Mesenchymal stem cell (in vitro differentiated cells and primary cell): Measurements from ENCODE around the gene HSBP1.

Experiments used
- DNase-seq: peaks from one replicate; pipeline ENCODE4 v3.0.0-alpha.2; 2013
- H2AFZ ChIP-seq: one replicate; pipeline ENCODE4 v1.6.1; 2013; ENCODE audit warnings: low read depth, mild to moderate bottlenecking, control low read depth, inconsistent platforms, low read length, moderate library complexity
- H2AK5ac ChIP-seq: 2 replicates; pipeline ENCODE4 v1.6.1; 2013; ENCODE audit warnings: low read length, moderate library complexity, mild to moderate bottlenecking, inconsistent platforms; ENCODE audit not compliant: severe bottlenecking
- H2BK120ac ChIP-seq: one replicate; pipeline ENCODE4 v1.6.1; 2013; ENCODE audit warnings: low read depth, mild to moderate bottlenecking, inconsistent platforms, low read length, moderate library complexity
- H2BK12ac ChIP-seq, 2 experiments: one replicate each; pipeline ENCODE4 v1.6.1; 2013; ENCODE audit warnings: inconsistent platforms in 2 of 2, low read length in 2 of 2, mild to moderate bottlenecking in 2 of 2, moderate library complexity in 2 of 2, control low read depth in 1 of 2
- H2BK15ac ChIP-seq: one replicate; pipeline ENCODE4 v1.6.1; 2013; ENCODE audit warnings: mild to moderate bottlenecking, low read depth, inconsistent platforms; ENCODE audit not compliant: poor library complexity, severe bottlenecking
- H2BK5ac ChIP-seq: 2 replicates; pipeline ENCODE4 v1.6.1; 2013; ENCODE audit warnings: low read depth, mild to moderate bottlenecking, low read length, control low read depth, inconsistent platforms; ENCODE audit not compliant: poor library complexity, severe bottlenecking
- H3K14ac ChIP-seq, 2 experiments: one replicate each; pipeline ENCODE4 v1.6.1; 2013; ENCODE audit warnings: inconsistent platforms in 2 of 2, low read length in 2 of 2, control low read depth in 1 of 2, mild to moderate bottlenecking in 1 of 2, moderate library complexity in 1 of 2
- H3K18ac ChIP-seq, 2 experiments: one replicate each; pipeline ENCODE4 v1.6.1; 2013; ENCODE audit warnings: inconsistent platforms in 2 of 2, low read length in 2 of 2, control low read depth in 1 of 2, low read depth in 1 of 2, mild to moderate bottlenecking in 1 of 2
- H3K23ac ChIP-seq, 2 experiments: one replicate each; pipeline ENCODE4 v1.6.1; 2013; ENCODE audit warnings: inconsistent platforms in 2 of 2, low read length in 2 of 2, mild to moderate bottlenecking in 2 of 2, moderate library complexity in 2 of 2, control low read depth in 1 of 2
- H3K27ac ChIP-seq: 2 replicates; pipeline ENCODE4 v1.5.1; 2013; ENCODE audit warnings: mild to moderate bottlenecking, moderate library complexity, low read length, control low read depth, inconsistent platforms; ENCODE audit not compliant: poor library complexity, severe bottlenecking
- H3K27me3 ChIP-seq, 2 experiments: 2 replicates each; pipeline versions ENCODE4 v1.6.1 to v1.7.0; 2013; ENCODE audit warnings: low read length in 2 of 2, mild to moderate bottlenecking in 2 of 2, moderate library complexity in 2 of 2, control low read depth in 1 of 2, inconsistent platforms in 1 of 2; ENCODE audit not compliant: control insufficient read depth in 1 of 2, insufficient read depth in 1 of 2
- H3K36me3 ChIP-seq, 2 experiments: 2 replicates each; pipeline versions ENCODE4 v1.6.1 to v1.7.0; 2013; ENCODE audit warnings: low read length in 2 of 2, control low read depth in 1 of 2, inconsistent platforms in 1 of 2, low read depth in 1 of 2, mild to moderate bottlenecking in 1 of 2; ENCODE audit not compliant: insufficient read depth in 2 of 2, control insufficient read depth in 1 of 2
- H3K4ac ChIP-seq, 2 experiments: one replicate each; pipeline ENCODE4 v1.6.1; 2013; ENCODE audit warnings: inconsistent platforms in 2 of 2, low read length in 2 of 2, mild to moderate bottlenecking in 2 of 2, moderate library complexity in 2 of 2, control low read depth in 1 of 2, low read depth in 1 of 2
- H3K4me1 ChIP-seq: 2 replicates; pipeline ENCODE4 v1.6.1; 2013; ENCODE audit warnings: low read depth, low read length, control low read depth; ENCODE audit not compliant: control insufficient read depth, insufficient read depth
- H3K4me2 ChIP-seq: 2 replicates; pipeline ENCODE4 v1.6.1; 2013; ENCODE audit warnings: low read length, mild to moderate bottlenecking, inconsistent platforms; ENCODE audit not compliant: poor library complexity, severe bottlenecking
- H3K4me3 ChIP-seq, 2 experiments: 2 replicates each; pipeline versions ENCODE4 v1.5.1 to v1.7.0; 2013; ENCODE audit warnings: low read length in 2 of 2, mild to moderate bottlenecking in 2 of 2, control low read depth in 1 of 2, low read depth in 1 of 2; ENCODE audit not compliant: insufficient read depth in 1 of 2
- H3K79me1 ChIP-seq: replicated peaks from 2 replicates; pipeline ENCODE4 v1.6.1; 2013; ENCODE audit warnings: mild to moderate bottlenecking, control low read depth, low read length, inconsistent platforms; ENCODE audit not compliant: poor library complexity, severe bottlenecking
- H3K9ac ChIP-seq: 2 replicates; pipeline ENCODE4 v1.7.0; 2013; ENCODE audit warnings: mild to moderate bottlenecking, low read length, moderate library complexity
- H3K9me3 ChIP-seq: 2 replicates; pipeline ENCODE4 v1.7.0; 2013; ENCODE audit warnings: mild to moderate bottlenecking, low read length; ENCODE audit not compliant: control insufficient read depth
- H4K8ac ChIP-seq: one replicate; pipeline ENCODE4 v1.6.1; 2013; ENCODE audit warnings: inconsistent platforms, mild to moderate bottlenecking, low read length, moderate library complexity
- H4K91ac ChIP-seq: one replicate; pipeline ENCODE4 v1.6.1; 2013; ENCODE audit warnings: mild to moderate bottlenecking, low read length, inconsistent platforms
- WGBS: methylation state at CpG from one replicate; pipeline ENCODE4 v1.1.7; 2013; ENCODE audit warnings: mixed read lengths; 5-methylcytosine and 5-hydroxymethylcytosine counted together

Gene HSBP1

DNA sequence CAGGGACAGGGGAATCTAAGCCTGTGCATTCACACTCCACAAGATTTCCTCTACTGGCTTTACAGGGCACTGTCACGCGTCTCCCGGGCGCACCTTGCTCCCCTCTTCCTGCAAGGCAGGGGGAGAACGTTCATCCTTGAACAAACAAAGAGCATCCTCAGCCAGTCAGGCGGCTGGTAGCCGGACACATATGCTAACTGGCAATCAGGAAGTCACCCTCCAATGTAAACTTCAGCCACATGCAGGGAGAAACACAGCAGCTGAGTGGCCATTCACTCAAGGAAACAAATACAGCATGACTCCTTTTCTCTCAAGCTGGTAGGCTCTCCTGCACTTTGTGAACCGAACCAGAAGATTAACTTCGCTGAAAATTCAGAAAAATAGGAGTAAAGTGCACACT, 10.8 kb upstream of the HSBP1 start:
- no peak overlapping the region for H3K18ac ChIP-seq
- no peak overlapping the region for H3K4ac ChIP-seq
- no peak overlapping the region for H3K14ac ChIP-seq
- no peak overlapping the region for H2BK120ac ChIP-seq
- no peaks in the 10 kb centered on the region for H3K9me3 ChIP-seq
- no peaks in the 10 kb centered on the region for H3K27me3 ChIP-seq
- no peak overlapping the region for H2BK15ac ChIP-seq
- H3K23ac ChIP-seq = no peak overlapping the region
- H3K79me1 ChIP-seq = no peaks in the 10 kb centered on the region
- H3K4me2 ChIP-seq = no peak overlapping the region
- H2BK5ac ChIP-seq = no peak overlapping the region
- H3K4me1 ChIP-seq = no peaks in the 10 kb centered on the region
- H3K27ac ChIP-seq = no peak overlapping the region
- H4K91ac ChIP-seq = no peak overlapping the region
- H2BK12ac ChIP-seq = no peak overlapping the region
- H3K9ac ChIP-seq = no peak overlapping the region
- no peak for DNase-seq
- no peak overlapping the region for H2AFZ ChIP-seq
- 93% methylated on average over 9 of the region's 9 CpGs for WGBS
- no peak overlapping the region for H4K8ac ChIP-seq
- peaks cover 0 to 2% of the 10 kb centered on the region in 2 experiments for H3K36me3 ChIP-seq
- H3K4me3 ChIP-seq = no peak overlapping the region
- no peak overlapping the region for H2AK5ac ChIP-seq

DNA sequence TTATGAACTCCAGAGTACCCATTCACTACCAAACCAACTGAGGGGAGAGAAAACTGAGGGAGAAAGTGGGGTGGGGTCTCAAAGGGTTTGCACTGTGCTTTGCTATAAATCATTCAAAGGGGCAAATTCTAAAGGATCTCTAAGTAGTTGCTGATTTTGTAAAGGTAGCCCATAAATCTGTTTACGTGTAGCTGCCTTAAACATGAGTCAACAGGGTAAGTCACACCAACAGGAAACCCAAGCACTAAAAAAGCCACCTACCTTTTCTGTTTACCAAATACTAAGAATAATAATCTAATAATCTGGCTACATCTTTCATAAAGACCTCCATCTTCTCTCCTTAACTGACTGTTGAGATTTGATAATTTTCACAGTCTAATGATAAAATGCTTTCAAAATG, 8.4 kb upstream of the HSBP1 start:
- Histone ChIP-seq H2BK15ac (no peak overlapping the region), H2AK5ac (no peak overlapping the region), H3K4me2 (no peak overlapping the region), H3K79me1 (no peaks in the 10 kb centered on the region), H3K27me3 (no peaks in the 10 kb centered on the region), H4K8ac (no peak overlapping the region), H4K91ac (no peak overlapping the region), H3K4me3 (no peak overlapping the region), H3K4me1 (no peaks in the 10 kb centered on the region), H3K18ac (no peak overlapping the region), H3K27ac (no peak overlapping the region), H3K23ac (no peak overlapping the region), H2BK12ac (no peak overlapping the region), H3K14ac (no peak overlapping the region), H2BK5ac (no peak overlapping the region), H3K36me3 (no peaks in the 10 kb centered on the region), H2AFZ (no peak overlapping the region), H2BK120ac (no peak overlapping the region), H3K9me3 (no peaks in the 10 kb centered on the region), H3K4ac (no peak overlapping the region), H3K9ac (no peak overlapping the region)
- DNase-seq = no peak
- WGBS = 50% methylated on average over 1 of the region's 1 CpG

DNA sequence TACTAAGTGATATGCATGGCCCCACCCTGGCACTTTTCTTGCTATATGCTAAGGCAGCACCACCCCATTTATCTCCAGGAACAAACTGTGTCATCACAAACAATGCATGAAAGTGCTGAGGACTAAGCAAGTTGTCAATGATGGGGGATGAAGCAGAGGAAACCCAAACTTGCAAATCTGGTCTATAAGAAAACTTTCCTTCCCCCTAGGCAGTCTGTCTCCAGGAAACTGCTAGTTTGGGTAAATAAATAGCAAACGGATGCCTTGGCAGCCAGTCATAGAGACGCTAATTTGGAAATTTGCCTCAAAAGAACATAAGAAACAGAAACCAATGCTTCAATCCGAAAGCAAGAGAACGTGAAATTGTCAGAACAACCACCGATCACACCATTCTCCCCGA, 5.6 kb upstream of the HSBP1 start:
- Histone ChIP-seq H3K36me3 (no peaks in the 10 kb centered on the region), H3K27ac (no peak overlapping the region), H2AFZ (no peak overlapping the region)

DNA sequence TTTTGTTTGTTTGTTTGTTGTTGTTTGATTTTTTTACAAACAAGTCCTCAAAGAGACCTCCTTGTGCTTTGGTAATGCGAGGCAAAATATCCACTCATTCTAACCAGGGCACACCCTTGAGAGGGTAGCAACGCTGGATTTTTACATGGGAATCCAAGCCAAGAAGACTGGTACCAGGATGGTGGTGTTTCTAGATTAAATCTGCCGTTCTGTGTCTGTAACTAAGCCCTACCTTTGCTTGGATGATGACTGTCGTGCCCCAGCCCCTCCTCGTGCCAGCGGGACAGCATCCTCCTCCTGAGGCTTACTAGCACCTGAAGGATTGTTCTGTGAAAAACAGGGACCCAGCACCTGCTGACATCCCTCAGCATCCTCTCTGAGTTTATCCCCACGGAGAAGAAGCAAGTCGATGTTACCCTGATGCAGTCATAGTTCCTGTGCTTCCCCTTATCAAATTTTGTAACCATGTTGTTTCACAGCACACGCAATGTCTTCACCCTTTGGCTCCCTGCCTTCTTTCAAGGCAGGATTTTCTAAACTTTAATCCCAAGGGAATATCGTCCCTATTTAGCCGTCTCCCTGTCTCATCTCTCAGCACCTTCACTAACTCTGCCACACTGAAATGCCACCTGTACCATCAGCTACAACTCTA, 5.1 kb upstream of the HSBP1 start:
- Histone ChIP-seq H3K4me2 (no peak overlapping the region), H3K4me3 (peak overlapping the region in 1 of 2 experiments; percentile 74), H3K79me1 (no peaks in the 10 kb centered on the region), H3K4ac (peak overlapping the region in 1 of 2 experiments; percentile 43), H2BK5ac (no peak overlapping the region), H3K36me3 (no peaks in the 10 kb centered on the region), H4K8ac (no peak overlapping the region), H2BK120ac (no peak overlapping the region), H3K14ac (no peak overlapping the region), H2AFZ (no peak overlapping the region), H3K9ac (peak overlapping the region; percentile 90), H4K91ac (no peak overlapping the region), H3K18ac (peak overlapping the region in 1 of 2 experiments; percentile 34), H2BK15ac (no peak overlapping the region), H2AK5ac (no peak overlapping the region), H3K23ac (no peak overlapping the region), H3K9me3 (no peaks in the 10 kb centered on the region), H3K27me3 (no peaks in the 10 kb centered on the region), H3K4me1 (peaks cover 2% of the 10 kb centered on the region), H2BK12ac (peak overlapping the region; percentile 49 to 88), H3K27ac (no peak overlapping the region)
- DNase-seq = no peak
- WGBS = 69% methylated on average over 11 of the region's 11 CpGs

More for the DNA sequence above, 5.6 kb upstream of the HSBP1 start:
- H3K79me1 ChIP-seq = no peaks in the 10 kb centered on the region
- no peaks in the 10 kb centered on the region for H3K4me1 ChIP-seq
- no peak overlapping the region for H3K4me2 ChIP-seq
- no peak overlapping the region for H2BK120ac ChIP-seq
- H2BK5ac ChIP-seq = no peak overlapping the region
- H2BK15ac ChIP-seq = no peak overlapping the region
- H3K14ac ChIP-seq = no peak overlapping the region
- H3K9ac ChIP-seq = peak overlapping the region; percentile 90
- peak; percentile 89 for DNase-seq
- H3K27me3 ChIP-seq = no peaks in the 10 kb centered on the region
- no peak overlapping the region for H3K23ac ChIP-seq
- H3K9me3 ChIP-seq = no peaks in the 10 kb centered on the region
- no peak overlapping the region for H4K8ac ChIP-seq
- H3K18ac ChIP-seq = no peak overlapping the region
- H2AK5ac ChIP-seq = no peak overlapping the region
- no peak overlapping the region for H4K91ac ChIP-seq
- peak overlapping the region in 1 of 2 experiments; percentile 74 for H3K4me3 ChIP-seq
- no peak overlapping the region for H3K4ac ChIP-seq
- 34% methylated on average over 2 of the region's 6 CpGs for WGBS
- no peak overlapping the region for H2BK12ac ChIP-seq
